ENCODE measurements around the gene ZFTA. TPM values are rescaled to one million over a fixed set of nuclear protein-coding genes. Genes with fewer than 3 reads are reported as not detected.

ZFTA gene
- total RNA-seq, 4 donors from 2014 or later = 15.8 to 41.9 (median 26.6) TPM

DNA sequence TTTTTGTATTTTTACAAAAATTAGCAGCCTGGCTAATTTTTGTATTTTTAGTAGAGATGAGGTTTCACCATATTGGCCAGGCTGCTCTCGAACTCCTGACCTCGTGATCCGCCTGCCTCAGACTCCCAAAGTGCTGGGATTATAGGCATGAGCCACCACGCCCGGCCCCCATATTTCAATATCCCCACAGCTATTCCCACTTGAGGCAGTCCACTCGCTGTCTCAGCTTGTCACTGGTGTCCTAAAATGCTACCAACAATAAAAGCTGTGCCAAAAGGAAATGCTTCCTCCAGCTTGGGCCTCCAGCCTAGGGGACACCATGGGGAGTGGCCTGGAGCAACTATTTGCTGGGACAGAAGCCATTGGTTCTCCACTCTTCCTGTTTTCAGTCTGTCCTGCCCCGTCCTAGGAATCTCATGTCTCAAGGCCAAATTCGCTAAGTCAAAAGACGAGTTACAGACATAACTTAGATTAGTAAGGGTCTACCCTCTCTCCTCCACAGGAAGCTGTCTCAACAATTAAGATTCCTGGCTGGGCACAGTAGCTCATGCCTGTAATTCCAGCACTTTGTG lies 37.4 kb upstream of the ZFTA start:
- peak overlapping the region in 1 of 4 donors; percentile 27 for H3K27ac ChIP-seq (replicated peaks in 1 of 4)
- H3K4me3 ChIP-seq = no peak overlapping the region
- no peaks in the 10 kb centered on the region for H3K9me3 ChIP-seq
- no peak for TF ChIP-seq EP300 (IDR thresholded peaks at IDR 0.05)
- H3K36me3 ChIP-seq = no peaks in the 10 kb centered on the region
- intact Hi-C loops (cut with DNase I) = no loop called here
- WGBS = 78% methylated on average over 9 of the region's 9 CpGs
- H3K27me3 ChIP-seq = no peaks in the 10 kb centered on the region
- DNase-seq (ENCODE audit: extremely low spot score) = no peak
- H3K4me1 ChIP-seq = no peaks in the 10 kb centered on the region

- H3K27ac ChIP-seq (replicated peaks in 1 of 4) = no peak overlapping the region
- no peaks in the 10 kb centered on the region for H3K36me3 ChIP-seq
- no peaks in the 10 kb centered on the region for H3K27me3 ChIP-seq
- intact Hi-C loops (cut with DNase I) = no loop called here
- 81% methylated on average over 6 of the region's 6 CpGs for WGBS
- no peak overlapping the region for H3K4me3 ChIP-seq
- TF ChIP-seq POLR2A (IDR thresholded peaks at IDR 0.05; ENCODE audit: low read depth) (no peak), POLR2AphosphoS5 (IDR thresholded peaks at IDR 0.05) (no peak), EP300 (IDR thresholded peaks at IDR 0.05) (no peak)
- TF ChIP-seq, protein P1, sequence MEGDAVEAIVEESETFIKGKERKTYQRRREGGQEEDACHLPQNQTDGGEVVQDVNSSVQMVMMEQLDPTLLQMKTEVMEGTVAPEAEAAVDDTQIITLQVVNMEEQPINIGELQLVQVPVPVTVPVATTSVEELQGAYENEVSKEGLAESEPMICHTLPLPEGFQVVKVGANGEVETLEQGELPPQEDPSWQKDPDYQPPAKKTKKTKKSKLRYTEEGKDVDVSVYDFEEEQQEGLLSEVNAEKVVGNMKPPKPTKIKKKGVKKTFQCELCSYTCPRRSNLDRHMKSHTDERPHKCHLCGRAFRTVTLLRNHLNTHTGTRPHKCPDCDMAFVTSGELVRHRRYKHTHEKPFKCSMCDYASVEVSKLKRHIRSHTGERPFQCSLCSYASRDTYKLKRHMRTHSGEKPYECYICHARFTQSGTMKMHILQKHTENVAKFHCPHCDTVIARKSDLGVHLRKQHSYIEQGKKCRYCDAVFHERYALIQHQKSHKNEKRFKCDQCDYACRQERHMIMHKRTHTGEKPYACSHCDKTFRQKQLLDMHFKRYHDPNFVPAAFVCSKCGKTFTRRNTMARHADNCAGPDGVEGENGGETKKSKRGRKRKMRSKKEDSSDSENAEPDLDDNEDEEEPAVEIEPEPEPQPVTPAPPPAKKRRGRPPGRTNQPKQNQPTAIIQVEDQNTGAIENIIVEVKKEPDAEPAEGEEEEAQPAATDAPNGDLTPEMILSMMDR (IDR thresholded peaks at IDR 0.05) = no peak
- no peaks in the 10 kb centered on the region for H3K9me3 ChIP-seq
- H3K4me1 ChIP-seq = no peaks in the 10 kb centered on the region
- DNase-seq (ENCODE audit: extremely low spot score) = no peak
Observed at GRCh38 chr11:63804259-63804658, 35.7 kb upstream of the ZFTA start.

DNA sequence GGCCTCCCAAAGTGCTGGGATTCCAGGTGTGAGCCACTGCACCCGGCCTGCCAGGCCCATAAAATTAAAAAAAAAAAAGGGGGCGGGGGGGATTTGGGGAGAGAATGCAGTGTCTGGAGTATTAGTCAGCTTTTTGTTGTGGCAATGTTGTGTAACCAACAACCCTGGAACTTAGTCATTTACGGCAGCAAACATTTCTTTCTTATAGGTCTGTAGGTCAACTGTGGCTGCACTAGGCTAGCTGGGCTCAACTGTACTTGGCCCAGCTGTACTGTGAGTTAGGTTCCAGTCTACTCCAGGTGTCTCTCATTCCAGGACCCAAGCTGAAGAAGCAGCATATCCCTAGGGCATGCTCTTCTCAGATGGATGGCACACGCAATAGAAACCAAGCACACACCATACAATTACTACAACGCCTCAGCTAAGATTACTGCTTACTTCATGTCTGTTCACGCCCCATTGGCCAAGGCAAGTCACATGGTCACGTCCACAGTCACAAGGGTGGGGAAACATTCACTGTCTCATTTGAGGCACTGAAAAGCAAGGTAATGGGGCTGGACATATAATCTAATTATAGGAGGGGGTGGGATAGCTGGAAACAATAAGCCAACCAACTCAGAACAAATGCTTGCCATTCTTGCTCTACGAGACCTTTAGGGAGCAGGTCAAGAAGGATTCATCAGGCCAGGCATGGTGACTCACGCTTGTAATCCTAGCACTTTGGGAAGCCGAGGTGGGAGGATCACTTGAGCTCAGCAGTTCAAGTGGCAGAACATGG lies 34.3 kb upstream of the ZFTA start:
- TF ChIP-seq, protein P1 (IDR thresholded peaks at IDR 0.05) = no peak
- no peak for TF ChIP-seq POLR2AphosphoS5 (IDR thresholded peaks at IDR 0.05)
- no peak for TF ChIP-seq POLR2A (IDR thresholded peaks at IDR 0.05; ENCODE audit: low read depth)
- TF ChIP-seq EP300 (IDR thresholded peaks at IDR 0.05) = no peak
- Histone ChIP-seq H3K36me3 (no peaks in the 10 kb centered on the region), H3K9me3 (no peaks in the 10 kb centered on the region), H3K27me3 (no peaks in the 10 kb centered on the region), H3K4me1 (no peaks in the 10 kb centered on the region), H3K4me3 (no peak overlapping the region), H3K27ac (replicated peaks in 1 of 4) (no peak overlapping the region)
- DNase-seq (ENCODE audit: extremely low spot score) = no peak
- intact Hi-C loops (cut with DNase I) = no loop called here
- WGBS = 92% methylated on average over 10 of the region's 10 CpGs

DNA sequence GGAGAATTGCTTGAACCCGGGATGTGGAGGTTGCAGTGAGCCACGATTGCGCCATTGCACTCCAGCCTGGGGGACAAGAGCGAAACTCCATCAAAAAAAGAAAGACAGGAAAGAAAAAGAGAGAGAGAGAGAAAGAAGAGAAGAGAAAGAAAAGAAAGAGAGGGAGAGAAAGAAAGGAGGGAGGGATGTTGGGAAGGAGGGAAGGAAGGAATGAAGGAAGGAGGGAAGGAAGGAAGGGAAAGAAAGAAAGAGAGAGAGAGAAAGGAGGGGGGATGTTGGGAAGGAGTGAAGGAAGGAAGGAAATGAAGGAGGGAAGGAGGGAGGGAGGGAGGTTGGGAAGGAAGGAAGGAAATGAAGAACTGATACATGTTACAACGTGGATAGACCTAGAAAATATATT lies 32.3 kb upstream of the ZFTA start:
- Histone ChIP-seq H3K4me1 (no peaks in the 10 kb centered on the region), H3K27ac (replicated peaks in 1 of 4) (no peak overlapping the region), H3K27me3 (no peaks in the 10 kb centered on the region), H3K9me3 (no peaks in the 10 kb centered on the region), H3K4me3 (no peak overlapping the region), H3K36me3 (no peaks in the 10 kb centered on the region)
- intact Hi-C loops (cut with DNase I) = no loop called here
- 89% methylated on average over 5 of the region's 5 CpGs for WGBS
- TF ChIP-seq EP300 (IDR thresholded peaks at IDR 0.05) (no peak), POLR2AphosphoS5 (IDR thresholded peaks at IDR 0.05) (no peak), POLR2A (IDR thresholded peaks at IDR 0.05; ENCODE audit: low read depth) (no peak)
- TF ChIP-seq, protein P1 (IDR thresholded peaks at IDR 0.05) = no peak
- no peak for DNase-seq (ENCODE audit: extremely low spot score)

DNA sequence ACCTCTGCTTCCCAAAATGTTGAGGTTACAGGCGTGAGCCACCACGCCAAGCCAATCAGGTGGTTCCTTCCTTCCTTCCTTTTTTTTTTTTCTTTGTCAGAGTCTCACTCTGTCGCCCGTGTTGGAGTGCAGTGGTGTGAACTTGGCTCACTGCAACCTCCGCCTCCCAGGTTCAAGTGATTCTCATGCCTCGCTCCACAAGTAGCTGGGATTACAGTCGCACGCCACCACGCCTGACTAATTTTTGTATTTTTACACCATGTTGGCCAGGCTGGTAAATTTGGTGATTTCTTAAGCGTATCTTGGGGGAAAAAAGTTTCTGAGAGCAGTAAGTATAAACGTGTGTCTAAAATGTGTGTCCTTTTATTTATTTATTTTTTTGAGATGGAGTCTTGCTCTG lies 26.5 kb upstream of the ZFTA start:
- no peak for TF ChIP-seq POLR2AphosphoS5 (IDR thresholded peaks at IDR 0.05)
- no peak for TF ChIP-seq EP300 (IDR thresholded peaks at IDR 0.05)
- no peak for TF ChIP-seq POLR2A (IDR thresholded peaks at IDR 0.05; ENCODE audit: low read depth)
- TF ChIP-seq, protein P1 (IDR thresholded peaks at IDR 0.05) = no peak
- WGBS = 85% methylated on average over 11 of the region's 11 CpGs
- Histone ChIP-seq H3K27ac (replicated peaks in 1 of 4) (no peak overlapping the region), H3K36me3 (no peaks in the 10 kb centered on the region), H3K4me3 (no peak overlapping the region), H3K27me3 (no peaks in the 10 kb centered on the region), H3K4me1 (no peaks in the 10 kb centered on the region), H3K9me3 (peaks cover 0 to 17% (median 13%) of the 10 kb centered on the region in 4 donors)
- intact Hi-C loops (cut with DNase I) = no loop called here
- no peak for DNase-seq (ENCODE audit: extremely low spot score)

Measured in esophagus muscularis mucosa (tissue), 4 donors.